HCT116 (cell line): ENCODE data around the gene COG5. TPM values are rescaled to one million over a fixed set of nuclear protein-coding genes. Genes with fewer than 3 reads are reported as not detected.

Experiments
- ATAC-seq: fragments of 200-7000 bp; cut with Tn5 transposase; 2 replicates; pipeline ENCODE4 v1.9.1; 2020; ENCODE audit warnings: mild to moderate bottlenecking, moderate library complexity
- BruUV-seq: library from RNA; stranded (reverse); fragments of 400-500 nt; replicated peaks from 2 replicates; lab custom pipeline; 2021; lab: Mats Ljungman, UMichigan
- CTCF ChIA-PET: fragments of 300-600 bp; sonication (Branson Sonifier 250); formaldehyde crosslinking; loops from one replicate; lab custom pipeline; 2021; ENCODE audit warnings: antibody characterized with exemption; lab: Charles Lee
- POLR2A ChIA-PET: fragments of 300-600, 350-600 bp; sonication (Branson Sonifier 250); formaldehyde crosslinking; loops from one replicate; lab custom pipeline; 2021; ENCODE audit warnings: antibody characterized with exemption; lab: Charles Lee
- RAD21 ChIA-PET, 2 experiments: fragments of 300-600 bp; sonication (Branson Sonifier 250); formaldehyde crosslinking; loops; one replicate each; lab custom pipeline; 2023; ENCODE audit warnings: low total read pairs in 2 of 2; ENCODE audit not compliant: uncharacterized antibody in 2 of 2, unreplicated experiment in 2 of 2, low non-redundant PET in 1 of 2; lab: Charles Lee
- DNase-seq: peaks from one replicate; pipeline ENCODE4 v3.0.0-alpha.2; 2010; ENCODE audit warnings: low read depth, low spot score
- H2AFZ ChIP-seq: fragments of 200-600 bp; shearing (Covaris generic), sonication (generic); 2 replicates; pipeline ENCODE4 v1.6.1; 2017; ENCODE audit warnings: low read depth, mixed run types, mixed read lengths, antibody characterized with exemption, low read length; ENCODE audit not compliant: poor library complexity, severe bottlenecking
- H3K27ac ChIP-seq: 2 replicates; pipeline ENCODE4 v1.5.1; 2012; ENCODE audit warnings: low read depth, low read length
- H3K27me3 ChIP-seq: fragments of 200-600 bp; sonication (generic); 2 replicates; pipeline ENCODE4 v1.6.1; 2016; ENCODE audit warnings: mixed run types, low read length, mixed read lengths; ENCODE audit not compliant: insufficient read depth
- H3K36me3 ChIP-seq, 2 experiments: fragments of 200-500 bp in 1 of 2; fragments of 200-600 bp in 1 of 2; sonication (Bioruptor generic) in 1 of 2; sonication (generic) in 1 of 2; 2 replicates each; pipeline versions ENCODE4 v1.5.1 to v1.6.1; 2014 to 2016; ENCODE audit warnings: low read length in 2 of 2, inconsistent platforms in 1 of 2, mixed read lengths in 1 of 2, mixed run types in 1 of 2; ENCODE audit not compliant: insufficient read depth in 2 of 2, control insufficient read depth in 1 of 2
- H3K4me1 ChIP-seq, 2 experiments: fragments of 200-600 bp in 1 of 2; sonication (generic) in 1 of 2; 2 replicates each; pipeline versions ENCODE4 v1.5.1 to v1.6.1; 2012 to 2017; ENCODE audit warnings: low read length in 2 of 2, inconsistent platforms in 1 of 2, mild to moderate bottlenecking in 1 of 2, mixed read lengths in 1 of 2, mixed run types in 1 of 2, moderate library complexity in 1 of 2; ENCODE audit not compliant: insufficient read depth in 2 of 2, control insufficient read depth in 1 of 2
- H3K4me2 ChIP-seq: fragments of 200-600 bp; sonication (generic); 2 replicates; pipeline ENCODE4 v1.6.1; 2017; ENCODE audit warnings: mixed run types, low read length, mixed read lengths
- H3K4me3 ChIP-seq, 2 experiments: fragments of 200-600 bp in 1 of 2; sonication (generic) in 1 of 2; replicated peaks in 1 of 2; 2 replicates each; pipeline ENCODE4 v1.5.1; 2011 to 2016; ENCODE audit warnings: low read length in 2 of 2, control low read depth in 1 of 2, low read depth in 1 of 2, mild to moderate bottlenecking in 1 of 2, mixed read lengths in 1 of 2, mixed run types in 1 of 2
- H3K79me2 ChIP-seq: fragments of 200-600 bp; sonication (generic); 2 replicates; pipeline ENCODE4 v1.6.1; 2017; ENCODE audit warnings: mild to moderate bottlenecking, mixed run types, low read length, moderate library complexity, mixed read lengths; ENCODE audit not compliant: insufficient read depth
- H3K9ac ChIP-seq: fragments of 200-600 bp; sonication (generic); 2 replicates; pipeline ENCODE4 v1.6.1; 2016; ENCODE audit warnings: low read length, mixed read lengths
- H3K9me2 ChIP-seq: fragments of 200-600 bp; sonication (generic), shearing (Covaris generic); 2 replicates; pipeline ENCODE4 v1.6.1; 2017; ENCODE audit warnings: mixed run types, mild to moderate bottlenecking, moderate library complexity; ENCODE audit not compliant: insufficient read depth
- H3K9me3 ChIP-seq, 2 experiments: fragments of 200-500 bp in 1 of 2; fragments of 200-600 bp in 1 of 2; sonication (Bioruptor generic) in 1 of 2; sonication (generic) in 1 of 2; 2 replicates each; pipeline ENCODE4 v1.6.1; 2014 to 2017; ENCODE audit warnings: low read length in 2 of 2, mixed read lengths in 2 of 2, inconsistent platforms in 1 of 2, low read depth in 1 of 2, mild to moderate bottlenecking in 1 of 2, mixed run types in 1 of 2, moderate library complexity in 1 of 2; ENCODE audit not compliant: control insufficient read depth in 1 of 2, insufficient read depth in 1 of 2
- H4K20me1 ChIP-seq: fragments of 200-600 bp; sonication (generic), shearing (Covaris generic); 2 replicates; pipeline ENCODE4 v1.6.1; 2017; ENCODE audit warnings: mixed run types, mild to moderate bottlenecking, moderate library complexity; ENCODE audit not compliant: insufficient read depth
- ATF3 ChIP-seq: IDR thresholded peaks from 2 replicates; pipeline ENCODE4 v1.6.1; 2012
- CBX3 ChIP-seq: IDR thresholded peaks from 2 replicates; pipeline ENCODE4 v1.6.1; 2012; ENCODE audit warnings: low read depth
- CEBPB ChIP-seq: IDR thresholded peaks from 2 replicates; pipeline ENCODE4 v1.6.1; 2012; ENCODE audit warnings: low read depth
- ELF1 ChIP-seq: IDR thresholded peaks from 2 replicates; pipeline ENCODE4 v1.6.1; 2012; ENCODE audit warnings: low read depth, borderline replicate concordance
- EZH2 ChIP-seq: fragments of 200-600 bp; sonication (generic); IDR thresholded peaks from 2 replicates; pipeline ENCODE4 v1.6.1; 2017; ENCODE audit warnings: antibody characterized with exemption, mixed run types
- EZH2phosphoT487 ChIP-seq: fragments of 200-600 bp; IDR thresholded peaks from 2 replicates; pipeline ENCODE4 v1.6.1; 2018; ENCODE audit warnings: antibody characterized with exemption, borderline replicate concordance
- FOSL1 ChIP-seq: IDR thresholded peaks from 2 replicates; pipeline ENCODE4 v1.6.1; 2012; ENCODE audit warnings: low read depth
- JUND ChIP-seq: IDR thresholded peaks from 2 replicates; pipeline ENCODE4 v1.6.1; 2012
- MAX ChIP-seq: IDR thresholded peaks from 2 replicates; pipeline ENCODE4 v1.6.1; 2012
- POLR2A ChIP-seq: IDR thresholded peaks from 2 replicates; pipeline ENCODE4 v1.7.0; 2011; ENCODE audit warnings: borderline replicate concordance; ENCODE audit not compliant: insufficient read depth, insufficient read length; ENCODE audit errors: extremely low read depth
- POLR2AphosphoS5 ChIP-seq: IDR thresholded peaks from 2 replicates; pipeline ENCODE4 v1.6.1; 2011; ENCODE audit warnings: mild to moderate bottlenecking, low read depth, low read length, moderate library complexity
- SIN3A ChIP-seq: IDR thresholded peaks from 2 replicates; pipeline ENCODE4 v1.6.1; 2012; ENCODE audit warnings: low read depth
- SP1 ChIP-seq: IDR thresholded peaks from 2 replicates; pipeline ENCODE4 v1.6.1; 2012; ENCODE audit warnings: low read depth
- SRF ChIP-seq: IDR thresholded peaks from 2 replicates; pipeline ENCODE4 v1.6.1; 2012; ENCODE audit warnings: low read depth
- YY1 ChIP-seq: IDR thresholded peaks from 2 replicates; pipeline ENCODE4 v1.6.1; 2011; ENCODE audit warnings: low read length, low read depth, moderate library complexity, mild to moderate bottlenecking; ENCODE audit not compliant: insufficient replicate concordance; ENCODE audit errors: extremely low read depth
- ZBTB33 ChIP-seq: IDR thresholded peaks from 2 replicates; pipeline ENCODE4 v1.6.1; 2011; ENCODE audit warnings: mild to moderate bottlenecking, low read length, moderate library complexity; ENCODE audit not compliant: insufficient replicate concordance; ENCODE audit errors: extremely low read depth
- ZFX ChIP-seq: fragments of 450-650 bp; IDR thresholded peaks from 2 replicates; pipeline ENCODE4 v1.6.1; 2017
- ZNF274 ChIP-seq: fragments of 200-500 bp; sonication (Bioruptor generic); IDR thresholded peaks from 2 replicates; pipeline ENCODE4 v1.6.1; 2014; ENCODE audit warnings: mild to moderate bottlenecking, low read depth, low read length, inconsistent platforms
- intact Hi-C: fragments of 100-400 bp; cut with micrococcal nuclease; formaldehyde crosslinking; loops from 2 replicates; pipeline ENCODE4 v1.10.0; 2022
- total RNA-seq: library from RNA; stranded (reverse); gene quantifications from one replicate; pipeline ENCODE4 v1.2.1, GENCODE V29; 2021; ENCODE audit not compliant: unreplicated experiment

Gene COG5
- total RNA-seq, 1 experiment from 2014 or later = 30.7 TPM

- H3K4me2 ChIP-seq = no peak overlapping the region
- POLR2A ChIA-PET = no interaction called here
- no peaks in the 10 kb centered on the region for H3K27me3 ChIP-seq
- no peaks in the 10 kb centered on the region for H3K36me3 ChIP-seq
- H4K20me1 ChIP-seq = no peaks in the 10 kb centered on the region
- no peak overlapping the region for H2AFZ ChIP-seq
- CTCF ChIA-PET = interaction anchor here (0.7 kb wide), 1 partner anchor 675 kb away, joined by 3 read pairs; no protein-coding TSS in a partner anchor
- H3K79me2 ChIP-seq = no peaks in the 10 kb centered on the region
- H3K27ac ChIP-seq = no peak overlapping the region
- BruUV-seq = no TSS peak
- intact Hi-C loops = no loop called here
- RAD21 ChIA-PET = no interaction called here
- H3K9me2 ChIP-seq = no peaks in the 10 kb centered on the region
- H3K9ac ChIP-seq = no peak overlapping the region
- no peak for ATAC-seq
- no peaks in the 10 kb centered on the region for H3K4me1 ChIP-seq
- H3K9me3 ChIP-seq = no peaks in the 10 kb centered on the region
- no peak for DNase-seq
- H3K4me3 ChIP-seq = no peak overlapping the region
- no peak for TF ChIP-seq EZH2phosphoT487
- TF ChIP-seq CEBPB = no peak
- TF ChIP-seq FOSL1 = no peak
- no peak for TF ChIP-seq SRF
- no peak for TF ChIP-seq ATF3
- TF ChIP-seq CBX3 = no peak
- TF ChIP-seq YY1 = no peak
- no peak for TF ChIP-seq SIN3A
- TF ChIP-seq MAX = no peak
- TF ChIP-seq ZFX = no peak
- TF ChIP-seq JUND = no peak
- TF ChIP-seq POLR2A = no peak
- no peak for TF ChIP-seq SP1
- TF ChIP-seq ELF1 = no peak
Observed at GRCh38 chr7:107439025-107439424, 124.7 kb downstream of the COG5 start.

- Histone ChIP-seq H3K4me2 (no peak overlapping the region), H3K79me2 (no peaks in the 10 kb centered on the region), H4K20me1 (no peaks in the 10 kb centered on the region), H3K9me3 (no peaks in the 10 kb centered on the region), H3K36me3 (no peaks in the 10 kb centered on the region), H3K4me3 (no peak overlapping the region), H3K27ac (no peak overlapping the region), H3K27me3 (no peaks in the 10 kb centered on the region), H3K9me2 (no peaks in the 10 kb centered on the region), H2AFZ (no peak overlapping the region), H3K9ac (no peak overlapping the region), H3K4me1 (no peaks in the 10 kb centered on the region)
- POLR2A ChIA-PET = no interaction called here
- no TSS peak for BruUV-seq
- ATAC-seq (no peak), DNase-seq (no peak)
- no peak for TF ChIP-seq SIN3A
- TF ChIP-seq ZBTB33 = no peak
- TF ChIP-seq POLR2AphosphoS5 = no peak
- TF ChIP-seq YY1 = no peak
- TF ChIP-seq CBX3 = no peak
- no peak for TF ChIP-seq JUND
- no peak for TF ChIP-seq MAX
- no peak for TF ChIP-seq ZNF274
- no peak for TF ChIP-seq POLR2A
- TF ChIP-seq EZH2 = no peak
- RAD21 ChIA-PET = no interaction called here
- CTCF ChIA-PET = no interaction called here
- intact Hi-C loops = no loop called here
Observed at GRCh38 chr7:107435749-107436148, 128.0 kb downstream of the COG5 start.
